A673 (cell line): Measurements from ENCODE around the gene ADGRF1. TPM values are rescaled to one million over a fixed set of nuclear protein-coding genes. Genes with fewer than 3 reads are reported as not detected.
A peak's percentile ranks its signal among the peaks of the same experiment; 100 is the strongest.

Experiments
- BruUV-seq: library from RNA; stranded (reverse); fragments of 400-500 nt; replicated peaks from 2 replicates; lab custom pipeline; 2021; lab: Mats Ljungman, UMichigan
- CTCF ChIA-PET: fragments of 300-600 bp; sonication (Branson Sonifier 250); formaldehyde crosslinking; loops from one replicate; lab custom pipeline; 2022; ENCODE audit warnings: antibody characterized with exemption; lab: Charles Lee
- POLR2A ChIA-PET: fragments of 300-600 bp; sonication (Branson Sonifier 250); formaldehyde crosslinking; loops from one replicate; lab custom pipeline; 2022; ENCODE audit warnings: antibody characterized with exemption; ENCODE audit not compliant: low non-redundant PET; lab: Charles Lee
- DNase-seq: peaks from one replicate; pipeline ENCODE4 v3.0.0-alpha.2; 2015; ENCODE audit warnings: low spot score
- H3K27ac ChIP-seq: fragments of 200-600 bp; sonication (generic); 2 replicates; pipeline ENCODE4 v1.5.1; 2016; ENCODE audit warnings: mixed run types, low read depth, mild to moderate bottlenecking, mixed read lengths, antibody characterized with exemption, low read length; ENCODE audit not compliant: poor library complexity, severe bottlenecking
- H3K27me3 ChIP-seq: fragments of 200-600 bp; sonication (generic); replicated peaks from 2 replicates; pipeline ENCODE4 v1.6.1; 2017; ENCODE audit warnings: mixed run types, low read depth, mild to moderate bottlenecking, mixed read lengths, antibody characterized with exemption, low read length; ENCODE audit not compliant: insufficient read depth, poor library complexity
- H3K36me3 ChIP-seq: fragments of 200-600 bp; sonication (generic); 2 replicates; pipeline ENCODE4 v1.6.1; 2016; ENCODE audit warnings: mixed run types, mild to moderate bottlenecking, mixed read lengths, antibody characterized with exemption, low read length; ENCODE audit not compliant: insufficient read depth, poor library complexity, severe bottlenecking
- H3K4me1 ChIP-seq: fragments of 200-600 bp; sonication (generic); 2 replicates; pipeline ENCODE4 v1.6.1; 2017; ENCODE audit warnings: mixed run types, mild to moderate bottlenecking, mixed read lengths, antibody characterized with exemption, low read length; ENCODE audit not compliant: insufficient read depth, poor library complexity, severe bottlenecking
- H3K4me3 ChIP-seq: fragments of 200-600 bp; sonication (generic); 2 replicates; pipeline ENCODE4 v1.5.1; 2016; ENCODE audit warnings: low read depth, mixed run types, mild to moderate bottlenecking, mixed read lengths, low read length; ENCODE audit not compliant: poor library complexity, severe bottlenecking
- H3K9me3 ChIP-seq: fragments of 200-600 bp; sonication (generic); 2 replicates; pipeline ENCODE4 v1.6.1; 2016; ENCODE audit warnings: mixed run types, low read depth, mild to moderate bottlenecking, mixed read lengths, antibody characterized with exemption, low read length; ENCODE audit not compliant: poor library complexity, severe bottlenecking
- CTCF ChIP-seq: fragments of 300-800, 200-600 bp; sonication (generic); conservative IDR thresholded peaks from 2 replicates; pipeline ENCODE4 v1.5.1; 2017; ENCODE audit warnings: low read depth, mild to moderate bottlenecking, antibody characterized with exemption, low read length, moderate library complexity, mixed read lengths
- EZH2 ChIP-seq: fragments of 200-600 bp; sonication (generic); IDR thresholded peaks from 2 replicates; pipeline ENCODE4 v1.6.1; 2017; ENCODE audit warnings: borderline replicate concordance, low read depth, mild to moderate bottlenecking, mixed read lengths, antibody characterized with exemption, low read length; ENCODE audit not compliant: poor library complexity, severe bottlenecking
- intact Hi-C: fragments of 100-400 bp; cut with micrococcal nuclease; formaldehyde crosslinking; loops from one replicate; pipeline ENCODE4 v1.10.0; 2022; ENCODE audit not compliant: unreplicated experiment
- total RNA-seq: library from RNA; stranded (reverse); gene quantifications from 2 replicates; pipeline ENCODE4 v1.2.3, GENCODE V29; 2021

Gene ADGRF1
- total RNA-seq, 1 experiment from 2014 or later, result not detected

GRCh38 chr6:47076422-47077344 is 34.6 kb upstream of the ADGRF1 start:
- H3K27ac ChIP-seq, result no peak overlapping the region
- CTCF ChIA-PET, result interaction anchor here (0.7 kb wide), 1 partner anchor 23 kb away, joined by 3 read pairs; no protein-coding TSS in a partner anchor
- peak; percentile 18 for DNase-seq

GRCh38 chr6:47075741-47076421 is 33.7 kb upstream of the ADGRF1 start:
- BruUV-seq, result no TSS peak
- POLR2A ChIA-PET, result no interaction called here
- intact Hi-C loops, result no loop called here
- CTCF ChIA-PET, result no interaction called here
- Histone ChIP-seq H3K4me1 (no peaks in the 10 kb centered on the region), H3K27ac (no peak overlapping the region), H3K27me3 (no peaks in the 10 kb centered on the region), H3K36me3 (no peaks in the 10 kb centered on the region), H3K4me3 (no peak overlapping the region), H3K9me3 (no peaks in the 10 kb centered on the region)
- DNase-seq, result no peak
- TF ChIP-seq CTCF (no peak), EZH2 (no peak)

More at GRCh38 chr6:47076422-47077344, 34.6 kb upstream of the ADGRF1 start:
- H3K4me1 ChIP-seq, result no peaks in the 10 kb centered on the region
- no peaks in the 10 kb centered on the region for H3K36me3 ChIP-seq
- no peaks in the 10 kb centered on the region for H3K9me3 ChIP-seq
- TF ChIP-seq CTCF, result no peak
- POLR2A ChIA-PET, result no interaction called here
- H3K27me3 ChIP-seq, result no peaks in the 10 kb centered on the region
- no TSS peak for BruUV-seq
- H3K4me3 ChIP-seq, result no peak overlapping the region
- intact Hi-C loops, result no loop called here

DNA sequence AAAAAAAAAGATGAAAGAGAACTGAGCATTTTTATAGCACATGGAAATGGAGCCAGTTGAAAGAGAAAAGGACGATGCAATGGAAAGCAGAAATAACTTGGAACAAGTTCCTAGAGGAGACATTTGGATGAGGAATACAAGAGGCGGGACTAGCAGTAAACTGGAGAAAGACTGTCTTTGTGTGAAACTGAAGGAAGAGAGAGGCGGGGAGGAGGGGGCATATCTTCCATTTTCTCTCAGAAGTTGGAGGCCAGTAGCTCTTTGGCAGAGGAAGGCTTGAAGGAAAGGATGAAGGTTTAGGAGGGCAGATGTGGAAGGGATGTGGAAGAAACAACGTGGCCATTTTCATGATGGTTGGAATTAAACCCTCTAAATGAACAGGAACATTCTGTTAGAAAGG is 33.0 kb upstream of the ADGRF1 start:
- DNase-seq, result no peak
- no TSS peak for BruUV-seq
- Histone ChIP-seq H3K4me3 (no peak overlapping the region), H3K36me3 (no peaks in the 10 kb centered on the region), H3K27ac (no peak overlapping the region), H3K9me3 (no peaks in the 10 kb centered on the region), H3K4me1 (no peaks in the 10 kb centered on the region), H3K27me3 (no peaks in the 10 kb centered on the region)
- ChIA-PET CTCF (no interaction called here), POLR2A (no interaction called here)
- TF ChIP-seq CTCF (no peak), EZH2 (no peak)
- intact Hi-C loops, result no loop called here
